B cell (primary cell): ENCODE measurements around the gene CTIF.

Experiments used
- EZH2 ChIP-seq: IDR thresholded peaks from 2 replicates; pipeline ENCODE4 v1.6.1; 2012; ENCODE audit warnings: borderline replicate concordance, low read depth, mild to moderate bottlenecking, moderate library complexity, low read length; ENCODE audit not compliant: insufficient read depth, poor library complexity, severe bottlenecking
- TF ChIP-seq, protein P1 (sequence below): fragments of 200-600 bp; IDR thresholded peaks from one replicate; pipeline ENCODE4 v1.8.0; 2022; ENCODE audit warnings: antibody characterized with exemption, mild to moderate bottlenecking

DNA sequence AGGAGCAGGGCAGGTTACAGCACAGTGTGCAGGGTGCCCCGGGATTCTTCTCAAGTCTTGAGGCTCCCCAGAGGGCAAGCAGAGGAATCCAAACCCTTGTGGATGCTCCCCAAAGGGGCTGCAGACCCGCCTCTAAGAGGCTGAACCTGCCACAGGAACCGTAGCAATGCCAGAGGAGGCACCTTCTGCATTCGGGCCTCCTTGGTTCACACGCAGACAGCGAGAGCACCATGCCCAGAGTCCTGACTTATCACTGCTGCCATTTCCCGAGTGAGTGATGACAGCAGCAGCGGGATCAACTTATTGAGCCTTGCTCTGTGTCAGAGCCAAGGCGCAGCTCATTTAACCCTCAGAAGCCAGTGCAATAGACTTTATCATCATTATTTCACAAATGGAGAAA lies 203.5 kb downstream of the CTIF start:
- TF ChIP-seq, protein P1, sequence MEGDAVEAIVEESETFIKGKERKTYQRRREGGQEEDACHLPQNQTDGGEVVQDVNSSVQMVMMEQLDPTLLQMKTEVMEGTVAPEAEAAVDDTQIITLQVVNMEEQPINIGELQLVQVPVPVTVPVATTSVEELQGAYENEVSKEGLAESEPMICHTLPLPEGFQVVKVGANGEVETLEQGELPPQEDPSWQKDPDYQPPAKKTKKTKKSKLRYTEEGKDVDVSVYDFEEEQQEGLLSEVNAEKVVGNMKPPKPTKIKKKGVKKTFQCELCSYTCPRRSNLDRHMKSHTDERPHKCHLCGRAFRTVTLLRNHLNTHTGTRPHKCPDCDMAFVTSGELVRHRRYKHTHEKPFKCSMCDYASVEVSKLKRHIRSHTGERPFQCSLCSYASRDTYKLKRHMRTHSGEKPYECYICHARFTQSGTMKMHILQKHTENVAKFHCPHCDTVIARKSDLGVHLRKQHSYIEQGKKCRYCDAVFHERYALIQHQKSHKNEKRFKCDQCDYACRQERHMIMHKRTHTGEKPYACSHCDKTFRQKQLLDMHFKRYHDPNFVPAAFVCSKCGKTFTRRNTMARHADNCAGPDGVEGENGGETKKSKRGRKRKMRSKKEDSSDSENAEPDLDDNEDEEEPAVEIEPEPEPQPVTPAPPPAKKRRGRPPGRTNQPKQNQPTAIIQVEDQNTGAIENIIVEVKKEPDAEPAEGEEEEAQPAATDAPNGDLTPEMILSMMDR = no peak
- TF ChIP-seq EZH2 = no peak
